Right lobe of liver (tissue), 4 donors: ENCODE measurements around the gene SCARF1.

Source experiments
- POLR2A ChIP-seq: fragments of 450-650 bp; IDR thresholded peaks from one replicate; pipeline ENCODE4 v1.6.1; 2017; ENCODE audit warnings: antibody characterized with exemption, mild to moderate bottlenecking
- TF ChIP-seq, protein P1 (sequence below), 4 donors: fragments of 200-600 bp in 3 of 4; fragments of 450-650 bp in 1 of 4; IDR thresholded peaks; one replicate each; pipeline versions ENCODE4 v1.5.1 to v1.8.0; 2016 to 2022; ENCODE audit warnings: antibody characterized with exemption in 4 of 4, mild to moderate bottlenecking in 2 of 4
- donor health status: DM: no; HTN: no; CAD: no.
- donor health status: DM: no; HTN: no; CAD: no.
- donor health status: DM: no; HTN: yes; CAD: no.

DNA sequence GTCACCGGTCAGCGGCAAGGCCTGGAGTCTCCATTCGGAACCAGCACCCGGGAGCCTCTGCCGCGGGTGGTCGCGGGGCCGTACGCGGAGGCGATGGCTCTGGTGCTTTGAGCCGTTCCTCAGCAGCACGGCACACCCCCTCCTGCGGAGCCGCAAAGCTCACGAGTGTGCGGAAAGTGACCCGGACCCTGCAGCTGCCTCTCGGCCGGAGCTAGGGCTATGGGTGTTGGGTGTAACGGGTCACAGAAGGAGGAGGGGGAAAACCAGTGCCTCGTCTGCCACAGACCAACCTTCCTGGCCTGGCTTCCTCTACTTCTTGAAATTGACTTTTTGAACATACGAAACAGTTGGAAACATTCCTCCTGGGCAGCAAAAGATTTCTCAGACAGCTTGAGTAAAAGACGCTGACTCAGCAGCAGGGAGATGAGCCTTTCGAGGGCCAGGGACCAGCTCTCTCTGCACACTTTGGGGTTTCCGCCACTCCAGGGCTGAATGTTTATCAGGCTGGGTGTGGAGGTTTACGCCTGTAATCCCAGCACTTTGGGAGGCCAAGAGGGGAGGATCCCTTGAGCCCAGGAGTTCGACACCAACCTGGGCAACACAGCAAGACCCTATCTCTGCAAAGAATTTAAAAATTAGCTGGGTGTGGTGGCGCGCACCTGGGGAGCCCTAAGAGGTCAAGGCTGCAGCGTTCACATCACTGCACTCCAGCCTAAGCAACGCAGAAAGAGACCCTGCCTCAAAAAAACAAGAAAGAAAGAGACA, 56.5 kb downstream of the SCARF1 start:
- TF ChIP-seq, protein P1, sequence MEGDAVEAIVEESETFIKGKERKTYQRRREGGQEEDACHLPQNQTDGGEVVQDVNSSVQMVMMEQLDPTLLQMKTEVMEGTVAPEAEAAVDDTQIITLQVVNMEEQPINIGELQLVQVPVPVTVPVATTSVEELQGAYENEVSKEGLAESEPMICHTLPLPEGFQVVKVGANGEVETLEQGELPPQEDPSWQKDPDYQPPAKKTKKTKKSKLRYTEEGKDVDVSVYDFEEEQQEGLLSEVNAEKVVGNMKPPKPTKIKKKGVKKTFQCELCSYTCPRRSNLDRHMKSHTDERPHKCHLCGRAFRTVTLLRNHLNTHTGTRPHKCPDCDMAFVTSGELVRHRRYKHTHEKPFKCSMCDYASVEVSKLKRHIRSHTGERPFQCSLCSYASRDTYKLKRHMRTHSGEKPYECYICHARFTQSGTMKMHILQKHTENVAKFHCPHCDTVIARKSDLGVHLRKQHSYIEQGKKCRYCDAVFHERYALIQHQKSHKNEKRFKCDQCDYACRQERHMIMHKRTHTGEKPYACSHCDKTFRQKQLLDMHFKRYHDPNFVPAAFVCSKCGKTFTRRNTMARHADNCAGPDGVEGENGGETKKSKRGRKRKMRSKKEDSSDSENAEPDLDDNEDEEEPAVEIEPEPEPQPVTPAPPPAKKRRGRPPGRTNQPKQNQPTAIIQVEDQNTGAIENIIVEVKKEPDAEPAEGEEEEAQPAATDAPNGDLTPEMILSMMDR (IDR thresholded peaks at IDR 0.05), result no peak
- no peak for TF ChIP-seq POLR2A
